ENCODE measurements around the gene ARAP1.

The ARAP1 gene

GRCh38 chr11:72682238-72682857 is 69.9 kb downstream of the ARAP1 start:
- no peak for DNase-seq (ENCODE audit: low spot score)

- DNase-seq (ENCODE audit: low spot score), result peak; percentile 76
Observed at GRCh38 chr11:72681226-72682153, 70.7 kb downstream of the ARAP1 start.

- no peak for DNase-seq (ENCODE audit: low spot score)
Observed at GRCh38 chr11:72680624-72681158, 71.5 kb downstream of the ARAP1 start.

GRCh38 chr11:72679869-72680268 is 72.3 kb downstream of the ARAP1 start:
- peak; percentile 62 for DNase-seq (ENCODE audit: low spot score)

- DNase-seq (ENCODE audit: low spot score), result no peak
Observed at GRCh38 chr11:72678524-72678923, 73.7 kb downstream of the ARAP1 start.

GRCh38 chr11:72676861-72677341 is 75.3 kb downstream of the ARAP1 start:
- no peak for DNase-seq (ENCODE audit: low spot score)

GRCh38 chr11:72675221-72675620 is 77.0 kb downstream of the ARAP1 start:
- no peak for DNase-seq (ENCODE audit: low spot score)

- DNase-seq (ENCODE audit: low spot score), result peak; percentile 72
Observed at GRCh38 chr11:72673943-72674828, 78.0 kb downstream of the ARAP1 start, which contains the start of gene PDE2A. TSS of gene PDE2A (minus strand) at chr11:72674422. CDS start at chr11:72674207, 215 bp downstream.

- no peak for DNase-seq (ENCODE audit: low spot score)
Observed at GRCh38 chr11:72673284-72673942, 78.8 kb downstream of the ARAP1 start.

GRCh38 chr11:72672597-72673238 is 79.5 kb downstream of the ARAP1 start:
- no peak for DNase-seq (ENCODE audit: low spot score)

- no peak for DNase-seq (ENCODE audit: low spot score)
Observed at GRCh38 chr11:72671152-72672099, 80.8 kb downstream of the ARAP1 start.

- DNase-seq (ENCODE audit: low spot score), result no peak
Observed at GRCh38 chr11:72670041-72670440, 82.2 kb downstream of the ARAP1 start.

- DNase-seq (ENCODE audit: low spot score), result no peak
Observed at GRCh38 chr11:72669527-72669926, 82.7 kb downstream of the ARAP1 start.

GRCh38 chr11:72668629-72669347 is 83.4 kb downstream of the ARAP1 start:
- DNase-seq (ENCODE audit: low spot score), result no peak

- DNase-seq (ENCODE audit: low spot score), result no peak
Observed at GRCh38 chr11:72665911-72666472, 86.2 kb downstream of the ARAP1 start.

GRCh38 chr11:72662036-72662435 is 90.2 kb downstream of the ARAP1 start:
- DNase-seq (ENCODE audit: low spot score), result no peak

GRCh38 chr11:72661486-72661885 is 90.7 kb downstream of the ARAP1 start:
- no peak for DNase-seq (ENCODE audit: low spot score)

GRCh38 chr11:72658989-72659640 is 93.1 kb downstream of the ARAP1 start:
- DNase-seq (ENCODE audit: low spot score), result peak; percentile 85
